Measurements from ENCODE around the gene MTX3.

Gene MTX3, protein sequence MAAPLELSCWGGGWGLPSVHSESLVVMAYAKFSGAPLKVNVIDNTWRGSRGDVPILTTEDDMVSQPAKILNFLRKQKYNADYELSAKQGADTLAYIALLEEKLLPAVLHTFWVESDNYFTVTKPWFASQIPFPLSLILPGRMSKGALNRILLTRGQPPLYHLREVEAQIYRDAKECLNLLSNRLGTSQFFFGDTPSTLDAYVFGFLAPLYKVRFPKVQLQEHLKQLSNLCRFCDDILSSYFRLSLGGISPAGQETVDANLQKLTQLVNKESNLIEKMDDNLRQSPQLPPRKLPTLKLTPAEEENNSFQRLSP

GRCh38 chr5:79990598-79991507 lies at the start of gene MTX3:
Gene MTX3, minus strand, starts transcription at chr5:79991262. Its CDS starts 24 bp downstream, at chr5:79991238.
- DNase-seq (ENCODE audit: low read depth): peak; percentile 78

GRCh38 chr5:80039650-80040049 lies 48.6 kb upstream of the MTX3 start:
- DNase-seq (ENCODE audit: low read depth): no peak

DNA sequence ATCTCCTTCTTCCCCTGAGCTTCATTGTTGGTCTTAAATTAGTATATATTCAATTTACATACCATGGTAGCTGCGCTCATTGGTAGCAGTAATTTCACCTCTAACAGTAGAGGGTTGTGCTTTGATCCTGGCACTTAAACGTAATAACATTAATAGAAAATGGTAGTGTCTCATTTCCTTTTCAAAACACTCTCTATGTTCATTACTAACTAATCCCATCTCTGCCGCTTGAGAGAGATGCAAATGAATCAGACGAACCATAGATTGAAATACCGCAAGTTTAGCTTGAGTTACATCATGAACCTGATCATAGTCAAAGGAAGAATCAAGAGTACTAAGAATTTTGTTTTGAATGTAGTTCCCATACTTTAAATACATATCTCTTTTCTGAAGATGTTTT lies 46.3 kb upstream of the MTX3 start:
- DNase-seq (ENCODE audit: low read depth): no peak

DNA sequence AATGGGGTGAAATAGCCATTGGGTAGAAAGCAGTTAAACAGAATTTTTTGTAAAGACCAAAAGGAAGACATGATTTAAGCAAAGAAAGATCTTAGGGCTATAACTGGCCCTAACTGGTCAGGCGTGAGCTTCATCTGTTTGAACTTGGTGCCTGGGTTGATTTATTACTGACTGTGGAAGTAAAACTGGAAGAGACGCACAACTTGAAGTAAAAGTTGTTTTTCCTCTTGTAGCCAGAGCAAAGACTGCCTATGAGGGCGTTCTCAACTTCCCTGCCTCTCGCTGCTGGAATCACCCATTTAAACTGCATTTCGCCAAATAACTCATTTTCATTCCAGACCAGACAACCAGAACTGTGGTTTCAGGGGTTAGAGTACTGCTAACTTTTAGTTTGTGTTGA lies 45.6 kb upstream of the MTX3 start:
- no peak for DNase-seq (ENCODE audit: low read depth)

- DNase-seq (ENCODE audit: low read depth): no peak
Measured at GRCh38 chr5:80035839-80036238, 44.8 kb upstream of the MTX3 start.

DNA sequence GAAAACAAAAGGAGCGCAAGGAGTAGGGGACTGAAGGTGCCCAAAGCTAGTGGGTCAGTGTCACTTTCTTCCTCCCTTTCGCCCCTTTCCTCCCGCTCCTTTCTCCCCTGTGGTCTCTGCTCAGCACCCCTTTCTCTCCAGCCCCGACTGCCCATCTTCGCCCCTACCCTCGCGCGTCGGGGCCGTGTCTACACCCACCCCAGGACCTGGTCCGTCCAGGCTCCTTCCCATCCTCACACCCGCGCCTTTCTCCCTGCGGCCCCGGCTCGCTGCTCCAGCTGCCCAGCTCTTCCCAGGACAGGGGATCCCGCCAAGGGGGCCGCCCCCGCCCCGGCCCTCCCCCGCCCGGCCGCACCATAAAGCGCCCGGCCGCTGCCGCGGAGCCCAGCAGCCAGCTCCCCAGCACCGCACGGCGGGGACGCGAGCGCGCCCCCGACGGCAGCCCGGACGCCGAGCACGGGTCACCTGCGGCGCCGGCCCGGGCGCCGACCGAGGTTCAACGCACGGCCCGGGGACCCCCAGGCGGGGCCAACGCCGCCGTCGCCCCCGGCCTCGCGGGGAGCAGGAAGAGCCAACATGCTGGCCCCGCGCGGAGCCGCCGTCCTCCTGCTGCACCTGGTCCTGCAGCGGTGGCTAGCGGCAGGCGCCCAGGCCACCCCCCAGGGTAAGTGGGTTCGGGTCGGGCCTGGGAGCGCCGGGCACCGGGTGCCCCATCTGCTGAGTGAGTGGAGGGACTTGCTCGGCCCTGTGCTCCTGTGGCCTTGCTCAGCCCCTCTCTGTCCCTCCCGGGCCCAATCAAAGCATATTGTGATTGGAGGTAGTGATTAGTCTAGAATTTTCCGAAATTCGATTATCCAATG lies 44.1 kb upstream of the MTX3 start, which contains the start of gene THBS4:
Gene THBS4, plus strand, starts transcription at position 387 of the 860 bp plus-strand sequence. Its CDS starts 190 bp downstream, at position 577.
- no peak for DNase-seq (ENCODE audit: low read depth)

DNA sequence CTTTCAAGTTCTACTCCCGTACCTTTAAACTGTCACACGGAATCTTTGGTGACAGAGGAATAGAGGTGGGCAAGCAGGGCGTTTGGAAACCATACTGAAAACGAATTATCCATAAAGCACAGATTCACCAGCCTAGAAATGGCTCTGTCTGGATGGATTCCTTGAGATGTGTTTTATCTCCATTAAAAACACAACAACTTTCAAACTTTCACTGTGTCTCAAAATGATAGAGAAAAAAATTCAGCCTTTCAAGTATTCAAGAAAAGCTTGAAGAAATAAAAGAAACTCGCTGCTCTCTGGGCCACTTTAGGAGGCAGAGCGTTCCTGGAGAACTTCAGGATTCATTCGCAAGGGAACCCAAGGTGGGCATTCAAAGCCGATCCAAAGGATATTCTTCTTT lies 43.5 kb upstream of the MTX3 start:
- DNase-seq (ENCODE audit: low read depth): no peak

DNA sequence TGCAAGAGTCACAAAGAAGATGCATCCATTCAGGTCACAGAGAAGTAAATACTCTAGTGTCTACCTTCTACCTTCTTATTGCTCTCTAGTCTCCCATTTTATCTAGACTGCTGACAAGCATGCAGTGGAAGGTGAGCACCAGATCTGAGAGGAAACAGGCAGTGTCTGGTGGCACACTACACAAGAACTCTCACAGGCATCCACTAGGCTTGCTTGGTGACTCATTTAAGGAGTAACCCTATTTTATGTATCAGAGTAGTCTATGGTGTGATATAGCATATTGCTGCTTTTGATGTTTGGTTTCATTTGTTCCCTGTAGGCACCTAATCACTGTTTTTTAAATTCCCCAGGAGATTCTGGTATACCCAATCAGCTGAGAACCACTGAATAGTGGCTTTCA lies 42.5 kb upstream of the MTX3 start:
- no peak for DNase-seq (ENCODE audit: low read depth)

DNA sequence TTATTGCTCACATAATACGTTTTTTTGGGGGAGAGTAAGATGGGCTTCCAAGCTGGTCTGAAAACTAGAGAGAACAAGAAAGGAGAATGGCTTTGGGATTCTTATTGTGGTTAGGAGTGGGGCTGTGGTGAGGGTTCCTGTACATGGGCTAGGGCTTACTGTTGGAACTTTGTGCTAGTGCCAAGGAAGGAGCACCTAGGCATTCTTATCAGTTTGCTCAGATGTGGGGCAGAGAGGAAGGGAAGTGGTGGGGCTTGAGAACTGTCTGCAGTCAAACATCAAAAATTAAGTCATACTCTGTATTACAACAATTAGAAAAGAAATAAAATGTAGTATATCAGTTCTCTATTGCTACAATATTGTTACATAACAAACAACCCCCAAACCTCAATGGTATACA lies 40.0 kb upstream of the MTX3 start:
- no peak for DNase-seq (ENCODE audit: low read depth)

DNA sequence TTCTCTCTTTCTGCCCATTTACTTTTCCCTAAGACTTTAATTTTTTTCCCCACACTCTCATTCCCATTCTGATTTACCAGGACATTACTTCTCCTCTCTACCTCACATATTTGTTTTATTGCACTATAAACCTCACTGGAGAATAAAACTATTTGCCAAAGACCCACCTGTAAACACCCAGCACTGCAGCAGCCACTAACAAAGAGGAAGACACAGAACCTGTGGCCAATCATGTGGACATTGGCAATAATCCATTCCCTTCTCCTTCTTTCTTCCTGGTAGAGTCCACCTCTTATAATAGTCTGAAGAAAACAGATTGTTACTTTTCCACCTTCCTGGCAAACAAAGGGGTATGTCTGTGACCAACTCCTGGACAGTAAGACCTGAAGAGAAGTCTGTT lies 35.8 kb upstream of the MTX3 start:
- DNase-seq (ENCODE audit: low read depth): no peak

DNA sequence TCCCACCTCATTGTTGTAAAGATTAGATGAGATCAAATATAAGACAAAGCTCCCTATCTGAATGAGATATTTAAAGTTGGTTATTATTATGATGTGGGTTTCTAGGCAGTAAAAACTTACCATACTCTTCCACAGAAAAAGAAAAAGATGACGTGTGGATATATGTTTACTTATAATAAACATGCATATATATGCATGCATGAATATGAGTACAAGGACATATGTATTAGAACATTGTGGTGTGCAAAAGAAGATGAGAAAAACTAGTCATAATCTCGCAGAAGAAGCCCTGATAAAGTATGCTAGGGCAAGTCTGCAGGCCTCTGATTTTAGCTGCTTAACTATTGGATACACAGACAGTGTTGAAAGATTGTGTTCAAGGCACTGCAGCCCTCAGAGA lies 34.0 kb upstream of the MTX3 start:
- DNase-seq (ENCODE audit: low read depth): no peak

- DNase-seq (ENCODE audit: low read depth): no peak
Measured at GRCh38 chr5:80010754-80011392, 19.8 kb upstream of the MTX3 start.

GRCh38 chr5:80008995-80009765 lies 18.1 kb upstream of the MTX3 start:
- no peak for DNase-seq (ENCODE audit: low read depth)

- DNase-seq (ENCODE audit: low read depth): no peak
Measured at GRCh38 chr5:80002677-80003076, 11.6 kb upstream of the MTX3 start.

GRCh38 chr5:79999722-80000121 lies 8.7 kb upstream of the MTX3 start:
- no peak for DNase-seq (ENCODE audit: low read depth)

- DNase-seq (ENCODE audit: low read depth): no peak
Measured at GRCh38 chr5:79992891-79993657, 2.0 kb upstream of the MTX3 start.

DNA sequence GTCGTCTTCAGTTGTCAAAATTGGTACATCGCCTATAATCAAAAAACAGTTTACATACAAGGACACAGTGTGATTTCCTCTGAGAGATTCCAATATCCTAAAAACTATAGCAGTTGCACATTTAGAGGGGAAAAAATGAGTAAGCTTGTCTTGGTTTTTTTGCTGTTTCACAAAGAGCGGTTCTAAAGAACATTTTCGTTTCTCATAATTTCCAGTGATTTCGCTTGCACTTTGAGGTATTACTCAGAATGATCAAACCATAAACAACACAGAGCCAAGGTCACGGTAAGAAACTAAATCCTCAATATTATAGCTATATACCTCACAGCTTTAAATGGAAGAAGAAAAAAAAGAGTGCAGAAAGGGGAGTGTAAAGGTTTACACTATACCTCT lies 861 bp downstream of the MTX3 start:
- no peak for DNase-seq (ENCODE audit: low read depth)

DNA sequence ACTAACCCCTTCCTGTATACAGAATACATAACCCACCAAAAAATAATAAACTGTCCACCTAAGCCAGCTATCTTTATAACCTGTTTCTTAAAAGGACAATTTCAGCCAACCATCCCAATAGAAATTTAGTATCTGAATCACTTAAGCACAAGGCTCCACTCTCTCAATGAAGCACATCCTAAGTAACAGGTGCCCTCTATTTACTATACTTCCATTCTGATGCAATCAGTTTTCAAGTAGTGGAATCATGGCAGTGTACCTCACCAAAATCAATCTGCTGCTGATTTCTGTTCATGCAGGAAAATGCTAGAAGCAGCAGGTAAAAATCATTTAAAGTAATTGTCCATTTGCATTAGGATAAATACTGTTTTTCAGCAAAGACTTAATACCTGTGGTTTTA lies 4.8 kb downstream of the MTX3 start:
- no peak for DNase-seq (ENCODE audit: low read depth)

GRCh38 chr5:79985288-79985687 lies 5.8 kb downstream of the MTX3 start:
- DNase-seq (ENCODE audit: low read depth): no peak

DNA sequence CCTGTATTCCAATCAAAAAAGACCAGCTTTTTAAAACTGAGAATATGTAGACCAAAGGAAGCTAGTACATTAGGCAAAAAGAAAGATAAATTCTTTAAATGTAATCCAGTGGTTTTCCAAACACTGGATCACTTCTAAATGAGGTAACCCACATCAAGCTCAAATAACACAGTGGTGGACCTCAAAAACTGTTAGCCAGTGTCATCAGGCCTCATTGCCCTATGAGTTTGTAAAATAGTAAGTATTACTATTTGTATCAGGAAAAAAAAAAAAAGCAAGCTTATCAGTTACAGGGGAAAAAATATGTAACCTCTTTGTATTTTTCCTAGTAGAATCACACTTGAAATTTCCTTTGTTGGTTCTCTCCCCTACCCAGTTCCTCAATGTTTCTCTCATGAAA lies 6.7 kb downstream of the MTX3 start:
- no peak for DNase-seq (ENCODE audit: low read depth)

All from activated T-helper 1 cell treated with Interleukin-2 at 50 U/mL for 16 hours (primary cell).